ENCODE measurements around the gene SPTBN1. TPM values are rescaled to one million over a fixed set of nuclear protein-coding genes. Genes with fewer than 3 reads are reported as not detected.

The SPTBN1 gene
- total and polyA plus RNA-seq, 9 of the 15 experiments (the other 6 are each of a cell fraction or from before 2014, with no cell fraction given): 8.9 to 66.8 (median 31.4) TPM

DNA sequence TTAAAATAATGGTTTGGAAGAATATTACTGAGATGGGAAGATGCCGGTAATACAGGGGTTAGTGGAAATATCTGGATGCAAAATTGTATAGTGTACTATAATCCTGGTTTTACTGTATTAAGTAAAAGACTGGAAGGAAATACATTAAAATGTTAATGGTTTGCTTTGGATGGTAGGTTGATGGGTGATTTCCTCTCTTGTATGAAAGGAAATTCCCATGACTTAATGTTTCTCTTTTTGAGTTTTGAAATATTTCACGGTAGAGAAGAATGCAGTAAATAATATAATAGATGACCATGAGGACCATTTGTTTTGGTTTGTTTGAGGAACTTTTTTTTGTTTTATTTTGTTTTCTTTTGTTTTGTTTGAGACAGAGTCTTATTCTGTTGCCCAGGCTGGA, 8.2 kb downstream of the SPTBN1 start (continued):
- TF ChIP-seq, protein P1, sequence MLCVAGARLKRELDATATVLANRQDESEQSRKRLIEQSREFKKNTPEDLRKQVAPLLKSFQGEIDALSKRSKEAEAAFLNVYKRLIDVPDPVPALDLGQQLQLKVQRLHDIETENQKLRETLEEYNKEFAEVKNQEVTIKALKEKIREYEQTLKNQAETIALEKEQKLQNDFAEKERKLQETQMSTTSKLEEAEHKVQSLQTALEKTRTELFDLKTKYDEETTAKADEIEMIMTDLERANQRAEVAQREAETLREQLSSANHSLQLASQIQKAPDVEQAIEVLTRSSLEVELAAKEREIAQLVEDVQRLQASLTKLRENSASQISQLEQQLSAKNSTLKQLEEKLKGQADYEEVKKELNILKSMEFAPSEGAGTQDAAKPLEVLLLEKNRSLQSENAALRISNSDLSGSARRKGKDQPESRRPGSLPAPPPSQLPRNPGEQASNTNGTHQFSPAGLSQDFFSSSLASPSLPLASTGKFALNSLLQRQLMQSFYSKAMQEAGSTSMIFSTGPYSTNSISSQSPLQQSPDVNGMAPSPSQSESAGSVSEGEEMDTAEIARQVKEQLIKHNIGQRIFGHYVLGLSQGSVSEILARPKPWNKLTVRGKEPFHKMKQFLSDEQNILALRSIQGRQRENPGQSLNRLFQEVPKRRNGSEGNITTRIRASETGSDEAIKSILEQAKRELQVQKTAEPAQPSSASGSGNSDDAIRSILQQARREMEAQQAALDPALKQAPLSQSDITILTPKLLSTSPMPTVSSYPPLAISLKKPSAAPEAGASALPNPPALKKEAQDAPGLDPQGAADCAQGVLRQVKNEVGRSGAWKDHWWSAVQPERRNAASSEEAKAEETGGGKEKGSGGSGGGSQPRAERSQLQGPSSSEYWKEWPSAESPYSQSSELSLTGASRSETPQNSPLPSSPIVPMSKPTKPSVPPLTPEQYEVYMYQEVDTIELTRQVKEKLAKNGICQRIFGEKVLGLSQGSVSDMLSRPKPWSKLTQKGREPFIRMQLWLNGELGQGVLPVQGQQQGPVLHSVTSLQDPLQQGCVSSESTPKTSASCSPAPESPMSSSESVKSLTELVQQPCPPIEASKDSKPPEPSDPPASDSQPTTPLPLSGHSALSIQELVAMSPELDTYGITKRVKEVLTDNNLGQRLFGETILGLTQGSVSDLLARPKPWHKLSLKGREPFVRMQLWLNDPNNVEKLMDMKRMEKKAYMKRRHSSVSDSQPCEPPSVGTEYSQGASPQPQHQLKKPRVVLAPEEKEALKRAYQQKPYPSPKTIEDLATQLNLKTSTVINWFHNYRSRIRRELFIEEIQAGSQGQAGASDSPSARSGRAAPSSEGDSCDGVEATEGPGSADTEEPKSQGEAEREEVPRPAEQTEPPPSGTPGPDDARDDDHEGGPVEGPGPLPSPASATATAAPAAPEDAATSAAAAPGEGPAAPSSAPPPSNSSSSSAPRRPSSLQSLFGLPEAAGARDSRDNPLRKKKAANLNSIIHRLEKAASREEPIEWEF (CRISPR knock-in tag; IDR thresholded peaks at IDR 0.05): no peak
- no peak for TF ChIP-seq ELF2 (CRISPR knock-in tag; IDR thresholded peaks at IDR 0.05)
- TF ChIP-seq, protein P2, sequence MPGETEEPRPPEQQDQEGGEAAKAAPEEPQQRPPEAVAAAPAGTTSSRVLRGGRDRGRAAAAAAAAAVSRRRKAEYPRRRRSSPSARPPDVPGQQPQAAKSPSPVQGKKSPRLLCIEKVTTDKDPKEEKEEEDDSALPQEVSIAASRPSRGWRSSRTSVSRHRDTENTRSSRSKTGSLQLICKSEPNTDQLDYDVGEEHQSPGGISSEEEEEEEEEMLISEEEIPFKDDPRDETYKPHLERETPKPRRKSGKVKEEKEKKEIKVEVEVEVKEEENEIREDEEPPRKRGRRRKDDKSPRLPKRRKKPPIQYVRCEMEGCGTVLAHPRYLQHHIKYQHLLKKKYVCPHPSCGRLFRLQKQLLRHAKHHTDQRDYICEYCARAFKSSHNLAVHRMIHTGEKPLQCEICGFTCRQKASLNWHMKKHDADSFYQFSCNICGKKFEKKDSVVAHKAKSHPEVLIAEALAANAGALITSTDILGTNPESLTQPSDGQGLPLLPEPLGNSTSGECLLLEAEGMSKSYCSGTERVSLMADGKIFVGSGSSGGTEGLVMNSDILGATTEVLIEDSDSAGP (CRISPR knock-in tag; IDR thresholded peaks at IDR 0.05): no peak
- TF ChIP-seq SIRT6 (IDR thresholded peaks at IDR 0.05; ENCODE audit: low read depth, low read length): no peak
- no peak for TF ChIP-seq ZNF830 (CRISPR knock-in tag; IDR thresholded peaks at IDR 0.05)
- TF ChIP-seq PCBP2 (IDR thresholded peaks at IDR 0.05; ENCODE audit: low read depth, low read length, poor library complexity, severe bottlenecking): no peak

Data from K562 (cell line).